Dendritic cell treated with granulocyte-macrophage colony-stimulating factor and Interleukin-4, amounts not matched to agents 40 ng/mL and 50 ng/mL, for 4 days (primary cell): ENCODE results near the gene GRIN3A.

Experiments
- H3K27ac Mint-ChIP-seq: one replicate; pipeline ENCODE4 v1.8.0; 2022; ENCODE audit warnings: mild to moderate bottlenecking, mixed read lengths
- H3K27me3 Mint-ChIP-seq: one replicate; pipeline ENCODE4 v1.8.0; 2022; ENCODE audit warnings: mild to moderate bottlenecking, mixed read lengths
- H3K36me3 Mint-ChIP-seq: one replicate; pipeline ENCODE4 v1.8.0; 2022; ENCODE audit warnings: low read depth, mixed read lengths
- H3K4me1 Mint-ChIP-seq: one replicate; pipeline ENCODE4 v1.8.0; 2022; ENCODE audit warnings: low read depth, mixed read lengths
- H3K4me3 Mint-ChIP-seq: one replicate; pipeline ENCODE4 v1.8.0; 2022; ENCODE audit warnings: mild to moderate bottlenecking, moderate library complexity, mixed read lengths
- H3K9me3 Mint-ChIP-seq: one replicate; pipeline ENCODE4 v1.8.0; 2022; ENCODE audit warnings: mixed read lengths
- intact Hi-C: fragments of 100-400 bp; cut with micrococcal nuclease; formaldehyde crosslinking; loops from one replicate; pipeline ENCODE4 v1.15.0; 2022

Gene GRIN3A

DNA sequence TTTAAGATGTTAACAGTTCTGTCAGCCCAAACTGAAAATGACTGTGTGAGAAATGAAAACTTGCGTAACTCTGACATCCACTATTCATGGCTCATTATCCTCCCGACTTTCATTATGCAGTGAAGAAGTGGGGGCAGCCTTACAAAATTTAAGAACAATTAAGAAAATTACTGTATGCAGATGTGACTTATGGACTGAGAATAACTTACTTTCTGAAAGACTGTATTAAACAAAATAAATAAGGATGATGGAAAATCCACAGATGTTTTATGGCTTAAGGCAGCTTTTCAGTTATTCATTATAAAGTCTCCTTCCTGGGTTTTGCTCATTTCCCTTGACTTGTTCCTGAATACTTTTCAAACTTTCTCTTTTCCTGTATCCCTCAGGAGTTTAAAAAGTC lies 55.2 kb downstream of the GRIN3A start:
- Mint-ChIP-seq H3K27me3 (peaks cover 3% of the 10 kb centered on the region), H3K9me3 (no peaks in the 10 kb centered on the region), H3K36me3 (no peaks in the 10 kb centered on the region), H3K27ac (no peak overlapping the region), H3K4me1 (no peaks in the 10 kb centered on the region), H3K4me3 (no peak overlapping the region)
- intact Hi-C loops: no loop called here

DNA sequence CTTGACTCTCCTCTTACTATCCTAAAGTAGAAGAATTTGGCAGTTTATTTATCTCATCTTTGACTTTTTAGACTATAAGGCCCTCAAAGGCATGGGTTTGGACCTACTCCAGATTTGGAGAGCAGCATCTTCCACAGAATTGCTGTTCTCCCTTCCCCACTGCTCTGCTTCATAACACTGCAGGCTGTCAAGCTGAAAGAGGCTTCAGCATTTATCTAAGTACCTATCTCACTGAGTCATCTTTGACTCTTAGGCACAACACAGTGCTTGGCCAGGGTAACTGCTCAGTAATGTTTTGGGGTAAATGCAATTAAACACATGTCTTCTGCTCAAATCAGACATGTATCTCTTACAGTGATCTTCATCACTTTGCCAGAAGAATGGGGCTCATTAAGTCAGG lies 60.6 kb downstream of the GRIN3A start:
- intact Hi-C loops: no loop called here
- no peaks in the 10 kb centered on the region for H3K36me3 Mint-ChIP-seq
- H3K9me3 Mint-ChIP-seq: no peaks in the 10 kb centered on the region
- no peak overlapping the region for H3K4me3 Mint-ChIP-seq
- H3K27me3 Mint-ChIP-seq: peaks cover 5% of the 10 kb centered on the region
- H3K27ac Mint-ChIP-seq: no peak overlapping the region
- peaks cover 13% of the 10 kb centered on the region for H3K4me1 Mint-ChIP-seq

DNA sequence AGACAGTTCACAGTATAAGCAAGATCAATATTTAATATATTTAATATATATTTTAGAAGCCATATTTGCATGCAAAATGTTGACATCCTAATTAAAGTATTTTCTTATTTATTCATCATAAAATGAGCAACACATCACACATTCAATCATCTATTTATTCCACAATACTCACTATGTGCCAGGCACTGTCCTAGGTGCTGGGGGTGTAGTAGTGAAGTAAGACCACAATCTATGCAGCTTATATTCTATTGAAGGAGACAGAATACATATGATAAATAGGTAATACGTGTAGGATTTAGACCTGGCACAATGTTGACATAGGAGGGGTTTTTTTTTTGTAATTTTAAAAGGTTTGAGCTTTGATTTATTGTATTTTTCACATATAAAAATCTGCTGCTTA lies 63.1 kb downstream of the GRIN3A start:
- Mint-ChIP-seq H3K36me3 (no peaks in the 10 kb centered on the region), H3K27me3 (peaks cover 2% of the 10 kb centered on the region), H3K4me1 (peaks cover 13% of the 10 kb centered on the region), H3K27ac (no peak overlapping the region), H3K4me3 (no peak overlapping the region), H3K9me3 (no peaks in the 10 kb centered on the region)
- intact Hi-C loops: no loop called here

DNA sequence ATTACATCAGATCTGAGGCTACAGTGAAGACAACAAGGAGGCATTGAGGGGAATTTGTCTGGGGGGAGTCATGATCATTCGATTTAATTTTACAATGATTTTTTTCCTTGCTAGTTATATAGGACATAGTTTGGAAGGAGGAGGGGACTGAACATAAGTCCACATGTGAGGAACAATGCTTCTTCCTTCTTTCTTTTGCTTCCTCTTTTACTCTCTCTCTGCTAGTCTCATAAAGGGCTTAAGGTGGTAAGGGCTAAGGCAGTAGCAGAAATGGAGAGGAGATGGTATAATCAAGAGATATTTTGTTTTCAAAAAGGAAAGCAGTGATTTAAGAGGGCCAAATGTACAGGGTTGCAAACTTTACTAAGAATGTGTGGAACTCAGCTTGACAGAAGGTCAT lies 64.3 kb downstream of the GRIN3A start:
- intact Hi-C loops: no loop called here
- Mint-ChIP-seq H3K4me1 (peaks cover 13% of the 10 kb centered on the region), H3K4me3 (no peak overlapping the region), H3K27me3 (peaks cover 2% of the 10 kb centered on the region), H3K36me3 (no peaks in the 10 kb centered on the region), H3K27ac (no peak overlapping the region), H3K9me3 (no peaks in the 10 kb centered on the region)

DNA sequence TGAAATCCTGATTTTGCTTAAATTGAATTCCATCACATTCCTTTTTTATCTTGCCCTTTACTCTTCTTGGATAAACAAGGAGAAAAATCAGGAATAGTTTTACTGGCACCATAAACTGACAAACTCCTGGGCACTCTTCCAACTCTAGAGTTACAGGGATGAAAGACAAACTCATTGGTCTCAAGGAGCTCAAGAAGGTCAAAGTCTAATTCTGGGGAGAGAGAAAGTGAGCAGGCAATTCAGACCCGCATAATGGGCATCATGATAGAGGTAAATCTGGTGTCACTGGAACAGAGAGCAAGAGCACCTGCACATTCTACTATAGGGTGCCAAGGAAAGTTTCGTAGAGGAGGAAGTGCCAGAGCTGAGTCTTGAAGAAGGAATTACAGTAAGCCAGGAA lies 64.8 kb downstream of the GRIN3A start:
- peaks cover 13% of the 10 kb centered on the region for H3K4me1 Mint-ChIP-seq
- H3K27me3 Mint-ChIP-seq: peaks cover 2% of the 10 kb centered on the region
- no peak overlapping the region for H3K4me3 Mint-ChIP-seq
- intact Hi-C loops: no loop called here
- H3K36me3 Mint-ChIP-seq: no peaks in the 10 kb centered on the region
- H3K9me3 Mint-ChIP-seq: no peaks in the 10 kb centered on the region
- no peak overlapping the region for H3K27ac Mint-ChIP-seq

DNA sequence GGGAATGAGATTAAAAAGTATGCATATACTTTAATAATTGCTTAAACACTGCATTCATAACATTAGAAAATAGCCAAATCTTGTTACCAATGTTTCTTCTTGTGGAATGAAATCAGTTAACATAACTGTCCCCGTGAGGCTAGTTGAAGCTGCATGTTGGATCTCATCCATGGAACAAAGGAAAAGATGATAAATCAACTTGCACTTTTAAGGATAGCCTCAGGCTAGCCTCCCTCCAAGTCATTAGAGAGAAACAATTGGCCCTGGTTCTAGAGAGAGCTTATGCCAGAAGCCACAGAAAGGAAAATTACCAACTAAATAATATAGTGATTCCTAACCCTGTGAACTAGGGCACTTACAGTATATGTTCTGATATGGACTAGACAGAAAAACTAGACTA lies 66.9 kb downstream of the GRIN3A start:
- intact Hi-C loops: no loop called here
- no peaks in the 10 kb centered on the region for H3K9me3 Mint-ChIP-seq
- peaks cover 13% of the 10 kb centered on the region for H3K4me1 Mint-ChIP-seq
- no peak overlapping the region for H3K27ac Mint-ChIP-seq
- no peak overlapping the region for H3K4me3 Mint-ChIP-seq
- no peaks in the 10 kb centered on the region for H3K27me3 Mint-ChIP-seq
- no peaks in the 10 kb centered on the region for H3K36me3 Mint-ChIP-seq

DNA sequence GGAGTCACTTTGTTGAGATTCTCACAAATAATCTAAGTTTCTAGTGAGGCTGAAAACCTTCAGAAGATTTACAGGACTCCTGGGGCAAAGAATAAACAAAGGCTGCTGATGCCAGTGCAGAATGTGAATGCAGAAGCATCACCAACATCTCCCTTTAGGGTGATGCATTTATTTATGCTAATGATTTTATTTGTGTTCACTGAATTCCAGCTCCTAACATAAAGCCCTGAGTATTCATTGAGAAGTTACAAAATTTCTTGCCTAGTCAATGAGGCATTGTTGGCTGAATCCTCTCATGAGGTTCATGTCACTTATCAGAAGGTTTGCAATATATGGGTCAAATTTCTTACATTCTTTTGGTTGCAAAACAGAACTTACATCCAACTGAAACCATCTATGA lies 70.0 kb downstream of the GRIN3A start:
- H3K9me3 Mint-ChIP-seq: no peaks in the 10 kb centered on the region
- intact Hi-C loops: no loop called here
- no peak overlapping the region for H3K27ac Mint-ChIP-seq
- no peaks in the 10 kb centered on the region for H3K4me1 Mint-ChIP-seq
- H3K36me3 Mint-ChIP-seq: no peaks in the 10 kb centered on the region
- H3K27me3 Mint-ChIP-seq: no peaks in the 10 kb centered on the region
- H3K4me3 Mint-ChIP-seq: no peak overlapping the region

DNA sequence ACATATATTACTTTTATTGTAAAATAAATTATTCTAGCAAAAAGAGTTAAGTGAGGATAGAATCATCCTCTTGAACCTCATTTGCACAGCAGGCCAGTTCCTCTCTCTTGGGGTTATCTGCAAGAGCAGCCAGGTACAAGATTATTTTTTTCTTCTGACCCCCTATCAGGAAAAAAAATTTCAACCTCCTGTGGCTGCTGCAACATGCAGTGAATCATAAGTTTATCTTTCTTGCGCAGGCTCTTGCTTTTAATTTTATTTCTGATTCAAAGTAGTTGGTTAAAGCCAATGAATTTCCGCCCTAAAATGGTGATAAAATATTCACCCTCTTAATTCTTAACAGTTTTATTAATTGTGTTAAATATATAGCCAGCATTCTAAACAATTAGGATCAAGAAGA lies 74.0 kb downstream of the GRIN3A start:
- Mint-ChIP-seq H3K36me3 (no peaks in the 10 kb centered on the region), H3K9me3 (no peaks in the 10 kb centered on the region), H3K4me3 (no peak overlapping the region), H3K27me3 (peaks cover 1% of the 10 kb centered on the region), H3K4me1 (no peaks in the 10 kb centered on the region), H3K27ac (no peak overlapping the region)
- intact Hi-C loops: no loop called here

DNA sequence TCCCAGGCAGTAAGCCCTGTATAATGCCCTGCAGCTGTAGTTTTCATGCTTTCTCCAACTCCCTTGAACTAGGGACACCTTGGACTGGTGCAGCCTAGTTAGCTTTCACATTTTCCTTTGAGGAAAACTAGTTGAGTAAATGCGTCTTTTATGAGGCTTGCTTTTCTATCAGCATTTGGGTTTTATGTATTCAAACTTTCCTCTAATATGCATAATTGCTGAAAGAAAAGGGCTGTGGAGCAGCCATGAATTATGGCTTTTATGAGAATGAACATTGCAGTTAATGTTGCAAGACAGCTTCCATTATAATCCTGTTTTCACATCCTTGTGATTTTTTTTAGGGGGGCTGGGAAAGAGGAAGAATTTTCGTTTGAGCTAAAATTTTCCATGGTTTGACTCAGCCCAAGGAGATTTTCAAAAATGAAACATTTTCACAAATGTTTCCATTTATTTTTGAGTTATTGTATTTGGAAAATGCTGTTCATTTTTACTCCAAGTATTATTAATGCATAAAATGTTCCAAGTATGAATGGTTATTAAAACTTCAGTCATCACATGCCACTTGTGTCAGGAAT lies 85.8 kb downstream of the GRIN3A start:
- no peak overlapping the region for H3K27ac Mint-ChIP-seq
- no peaks in the 10 kb centered on the region for H3K4me1 Mint-ChIP-seq
- peaks cover 4% of the 10 kb centered on the region for H3K27me3 Mint-ChIP-seq
- no peaks in the 10 kb centered on the region for H3K9me3 Mint-ChIP-seq
- no peaks in the 10 kb centered on the region for H3K36me3 Mint-ChIP-seq
- H3K4me3 Mint-ChIP-seq: no peak overlapping the region
- intact Hi-C loops: no loop called here

DNA sequence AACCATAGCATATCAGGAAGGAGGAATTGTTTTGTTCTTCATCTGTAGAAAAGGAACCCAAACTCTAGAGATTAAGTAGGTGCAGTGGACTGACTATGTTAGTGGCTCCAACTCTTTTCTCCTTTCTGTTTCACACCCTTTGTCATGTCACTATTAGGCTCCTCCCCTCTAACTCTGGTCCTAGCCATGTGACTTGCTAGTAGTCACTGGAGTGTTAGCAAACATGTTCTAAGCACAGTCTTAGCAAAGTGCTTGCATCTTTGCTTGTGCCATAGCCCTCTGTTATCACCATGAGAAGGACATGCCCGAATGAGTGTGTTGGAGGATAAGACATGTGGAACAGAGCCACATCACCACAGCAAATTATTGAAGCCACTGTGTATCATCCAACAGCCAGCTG lies 88.3 kb downstream of the GRIN3A start:
- no peaks in the 10 kb centered on the region for H3K36me3 Mint-ChIP-seq
- intact Hi-C loops: no loop called here
- H3K27ac Mint-ChIP-seq: no peak overlapping the region
- H3K9me3 Mint-ChIP-seq: no peaks in the 10 kb centered on the region
- no peak overlapping the region for H3K4me3 Mint-ChIP-seq
- peaks cover 3% of the 10 kb centered on the region for H3K27me3 Mint-ChIP-seq
- no peaks in the 10 kb centered on the region for H3K4me1 Mint-ChIP-seq

DNA sequence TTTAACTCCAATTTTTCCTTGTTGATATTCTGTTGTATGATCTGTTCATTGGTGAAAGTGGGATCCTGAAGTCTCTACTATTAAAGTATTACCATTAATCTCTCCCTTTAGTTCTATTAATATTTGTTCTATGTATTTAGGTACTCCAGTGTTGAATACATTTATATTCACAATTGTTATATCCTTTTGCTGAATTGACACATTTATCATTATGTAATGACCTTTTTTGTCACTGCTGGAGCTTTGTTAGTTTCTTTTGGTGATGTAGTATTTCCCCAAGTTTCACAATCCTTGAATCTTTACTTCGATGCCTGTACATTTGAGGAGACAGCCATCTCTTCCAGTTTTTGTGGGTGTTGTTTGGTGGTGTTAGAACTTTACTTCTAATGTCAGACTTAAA lies 90.0 kb downstream of the GRIN3A start:
- Mint-ChIP-seq H3K4me3 (no peak overlapping the region), H3K4me1 (peaks cover 3% of the 10 kb centered on the region), H3K36me3 (no peaks in the 10 kb centered on the region), H3K27ac (no peak overlapping the region), H3K9me3 (no peaks in the 10 kb centered on the region), H3K27me3 (no peaks in the 10 kb centered on the region)
- intact Hi-C loops: no loop called here

DNA sequence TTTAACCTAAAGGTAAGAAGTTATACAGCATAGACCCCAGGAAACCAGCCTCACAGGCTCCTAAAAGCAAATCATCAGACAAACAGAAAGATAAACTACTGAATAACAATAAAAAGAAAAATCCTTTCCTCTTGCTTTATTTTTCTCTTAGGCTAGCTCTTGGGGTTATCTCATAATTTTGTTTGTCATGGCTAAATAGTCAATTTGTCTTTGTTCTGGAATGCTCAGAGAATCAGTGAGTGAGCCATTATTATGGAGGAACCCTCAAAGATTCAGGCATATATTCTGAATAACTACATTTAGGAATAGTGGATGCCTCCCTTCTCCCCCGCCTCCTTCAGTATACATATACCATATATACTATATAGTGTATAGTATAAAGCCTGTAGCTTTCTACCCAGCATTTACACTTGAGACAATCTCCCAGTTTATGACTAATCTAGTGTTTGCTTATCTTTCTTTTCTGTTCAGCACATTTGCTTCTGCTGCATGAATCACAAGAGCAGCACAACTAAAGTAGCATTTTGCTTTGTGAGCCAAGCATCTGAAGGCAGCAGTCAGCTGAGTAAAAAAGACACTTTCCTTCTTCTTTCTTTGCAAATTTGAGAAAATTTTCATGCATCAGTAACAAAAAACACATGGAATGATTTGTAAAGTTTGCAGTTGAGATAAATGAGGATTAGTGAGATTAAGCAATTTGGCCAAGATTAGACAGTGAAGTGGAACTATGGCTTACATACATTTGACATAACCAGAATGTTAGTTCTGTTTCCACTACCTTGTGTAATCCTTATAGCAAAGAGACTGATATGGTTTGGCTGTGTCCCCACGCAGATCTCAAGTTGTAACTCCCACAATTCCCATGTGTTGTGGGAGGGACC lies 98.4 kb downstream of the GRIN3A start:
- peaks cover 9% of the 10 kb centered on the region for H3K4me1 Mint-ChIP-seq
- no peaks in the 10 kb centered on the region for H3K36me3 Mint-ChIP-seq
- no peaks in the 10 kb centered on the region for H3K27me3 Mint-ChIP-seq
- intact Hi-C loops: no loop called here
- no peak overlapping the region for H3K4me3 Mint-ChIP-seq
- H3K9me3 Mint-ChIP-seq: no peaks in the 10 kb centered on the region
- H3K27ac Mint-ChIP-seq: no peak overlapping the region

DNA sequence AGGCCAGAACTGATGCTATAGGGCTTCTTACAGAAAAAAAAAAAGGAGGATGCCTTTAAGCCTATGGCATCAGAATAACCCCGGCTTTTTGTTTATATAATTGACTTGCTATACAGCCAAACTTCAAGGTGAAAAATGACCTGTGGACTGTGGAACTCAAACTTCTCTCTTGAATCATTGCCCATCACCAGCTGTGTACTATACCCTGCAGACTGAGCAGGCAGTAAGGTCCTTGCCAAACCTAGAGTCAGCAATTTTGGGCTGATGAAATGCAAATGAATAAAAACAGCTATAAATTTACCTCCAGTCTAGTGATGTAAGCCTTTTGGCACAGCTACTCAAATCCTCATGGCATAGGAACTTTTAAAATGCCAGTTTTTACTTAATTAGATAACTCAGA lies 99.1 kb downstream of the GRIN3A start:
- Mint-ChIP-seq H3K4me3 (no peak overlapping the region), H3K4me1 (peaks cover 9% of the 10 kb centered on the region), H3K27me3 (no peaks in the 10 kb centered on the region), H3K27ac (no peak overlapping the region), H3K9me3 (no peaks in the 10 kb centered on the region), H3K36me3 (no peaks in the 10 kb centered on the region)
- intact Hi-C loops: no loop called here

DNA sequence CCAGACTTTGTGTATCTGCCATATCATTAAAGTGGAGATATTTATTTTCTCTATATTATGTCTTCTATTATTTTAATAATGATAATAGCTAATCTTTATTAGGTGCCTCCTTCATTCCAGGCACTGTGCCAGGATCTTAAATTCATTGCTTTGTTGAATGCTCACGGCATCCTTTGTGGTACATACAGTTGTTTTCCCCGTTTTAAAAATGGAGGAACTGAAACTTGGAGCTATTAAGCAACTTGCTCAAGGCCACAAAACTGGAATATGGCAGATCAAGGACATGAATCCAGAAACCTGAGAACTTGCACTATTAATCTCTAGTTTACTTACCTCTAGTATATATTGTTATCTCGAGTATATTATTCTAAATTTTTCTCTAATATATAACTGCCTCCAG lies 102.2 kb downstream of the GRIN3A start:
- H3K27me3 Mint-ChIP-seq: no peaks in the 10 kb centered on the region
- no peaks in the 10 kb centered on the region for H3K36me3 Mint-ChIP-seq
- no peak overlapping the region for H3K27ac Mint-ChIP-seq
- peaks cover 4% of the 10 kb centered on the region for H3K4me1 Mint-ChIP-seq
- intact Hi-C loops: no loop called here
- H3K9me3 Mint-ChIP-seq: no peaks in the 10 kb centered on the region
- no peak overlapping the region for H3K4me3 Mint-ChIP-seq

DNA sequence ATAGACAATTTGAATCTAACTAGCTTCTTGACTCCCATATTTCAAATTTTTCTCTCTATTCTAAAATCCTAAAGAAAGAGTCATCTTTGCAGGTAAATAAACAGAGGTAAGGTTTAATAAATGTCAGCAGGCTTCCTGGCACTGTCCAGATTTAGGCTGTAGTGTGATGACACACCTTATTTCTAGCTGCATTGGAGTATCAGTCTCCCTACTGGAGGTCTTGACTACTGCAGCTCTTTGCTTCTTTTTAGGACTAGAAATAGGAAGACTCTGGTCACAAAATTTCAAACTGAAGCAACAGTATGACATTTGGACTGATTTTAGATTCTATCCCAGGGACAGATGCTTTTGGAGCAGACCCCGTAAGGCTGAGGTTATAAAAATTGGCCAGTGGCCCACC lies 103.0 kb downstream of the GRIN3A start:
- Mint-ChIP-seq H3K4me3 (no peak overlapping the region), H3K27ac (no peak overlapping the region), H3K27me3 (no peaks in the 10 kb centered on the region), H3K36me3 (no peaks in the 10 kb centered on the region), H3K9me3 (no peaks in the 10 kb centered on the region), H3K4me1 (peaks cover 4% of the 10 kb centered on the region)
- intact Hi-C loops: no loop called here
